22Rv1 (cell line): Measurements from ENCODE around the gene PRR7.

ENCODE experiments used
- ZFX ChIP-seq: fragments of 450-650 bp; IDR thresholded peaks from 2 replicates; pipeline ENCODE4 v1.6.1; 2017; ENCODE audit warnings: antibody characterized with exemption, borderline replicate concordance
- TF ChIP-seq, protein P1 (sequence below): fragments of 450-650 bp; IDR thresholded peaks from 2 replicates; pipeline ENCODE4 v1.5.1; 2017; ENCODE audit warnings: mild to moderate bottlenecking

DNA sequence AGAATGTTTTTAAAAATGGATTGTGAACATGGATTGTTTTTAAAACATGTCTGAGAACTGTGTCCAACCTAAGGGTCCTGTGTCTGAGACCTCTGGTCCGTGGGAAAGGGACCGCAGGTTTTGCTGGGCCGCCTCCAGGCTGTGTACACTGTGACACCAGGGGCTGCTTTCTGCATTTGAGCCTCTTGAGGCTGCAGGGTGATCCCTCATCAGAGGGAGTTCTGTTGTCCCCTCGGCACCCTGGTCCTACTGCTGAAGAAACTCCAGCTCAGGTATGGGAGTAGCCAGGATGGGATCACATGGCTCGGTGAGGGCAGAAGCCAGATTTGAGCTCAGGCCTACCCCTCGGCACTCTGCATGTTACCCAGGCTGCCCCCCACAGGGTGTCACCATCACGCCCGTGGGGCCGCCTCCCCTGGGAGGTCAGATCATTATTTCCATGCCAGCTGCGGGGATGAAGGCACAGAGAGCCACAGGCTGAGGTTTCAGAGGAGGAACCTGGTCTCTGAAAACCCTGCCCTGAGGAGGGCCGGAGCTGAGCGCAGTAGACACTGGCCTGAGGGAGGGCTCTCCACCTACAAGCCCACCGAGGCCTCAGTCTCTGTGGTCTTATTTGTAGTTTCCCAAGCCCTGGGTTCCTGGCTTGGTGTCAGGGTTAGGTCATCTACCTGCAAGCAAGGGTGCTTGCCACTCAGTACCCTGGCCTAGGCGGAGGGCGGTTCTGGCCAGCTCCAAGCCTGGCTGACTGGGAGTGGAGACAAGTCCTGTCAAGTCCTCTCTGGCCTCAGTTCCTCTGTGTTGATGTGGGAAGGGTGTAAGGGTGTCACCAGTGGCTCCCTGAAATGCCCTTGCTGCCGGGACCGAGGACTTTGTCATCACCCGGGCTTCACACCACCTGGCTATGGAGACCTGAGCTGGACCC lies 2.8 kb downstream of the PRR7 start:
- TF ChIP-seq, protein P1, sequence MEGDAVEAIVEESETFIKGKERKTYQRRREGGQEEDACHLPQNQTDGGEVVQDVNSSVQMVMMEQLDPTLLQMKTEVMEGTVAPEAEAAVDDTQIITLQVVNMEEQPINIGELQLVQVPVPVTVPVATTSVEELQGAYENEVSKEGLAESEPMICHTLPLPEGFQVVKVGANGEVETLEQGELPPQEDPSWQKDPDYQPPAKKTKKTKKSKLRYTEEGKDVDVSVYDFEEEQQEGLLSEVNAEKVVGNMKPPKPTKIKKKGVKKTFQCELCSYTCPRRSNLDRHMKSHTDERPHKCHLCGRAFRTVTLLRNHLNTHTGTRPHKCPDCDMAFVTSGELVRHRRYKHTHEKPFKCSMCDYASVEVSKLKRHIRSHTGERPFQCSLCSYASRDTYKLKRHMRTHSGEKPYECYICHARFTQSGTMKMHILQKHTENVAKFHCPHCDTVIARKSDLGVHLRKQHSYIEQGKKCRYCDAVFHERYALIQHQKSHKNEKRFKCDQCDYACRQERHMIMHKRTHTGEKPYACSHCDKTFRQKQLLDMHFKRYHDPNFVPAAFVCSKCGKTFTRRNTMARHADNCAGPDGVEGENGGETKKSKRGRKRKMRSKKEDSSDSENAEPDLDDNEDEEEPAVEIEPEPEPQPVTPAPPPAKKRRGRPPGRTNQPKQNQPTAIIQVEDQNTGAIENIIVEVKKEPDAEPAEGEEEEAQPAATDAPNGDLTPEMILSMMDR = no peak
- TF ChIP-seq ZFX = no peak
